HS-5 (cell line): ENCODE data around the gene STPG2.

Experiments used
- DNase-seq: peaks from one replicate; pipeline ENCODE4 v3.0.0-alpha.2; 2012; ENCODE audit warnings: low read depth

STPG2 gene

DNA sequence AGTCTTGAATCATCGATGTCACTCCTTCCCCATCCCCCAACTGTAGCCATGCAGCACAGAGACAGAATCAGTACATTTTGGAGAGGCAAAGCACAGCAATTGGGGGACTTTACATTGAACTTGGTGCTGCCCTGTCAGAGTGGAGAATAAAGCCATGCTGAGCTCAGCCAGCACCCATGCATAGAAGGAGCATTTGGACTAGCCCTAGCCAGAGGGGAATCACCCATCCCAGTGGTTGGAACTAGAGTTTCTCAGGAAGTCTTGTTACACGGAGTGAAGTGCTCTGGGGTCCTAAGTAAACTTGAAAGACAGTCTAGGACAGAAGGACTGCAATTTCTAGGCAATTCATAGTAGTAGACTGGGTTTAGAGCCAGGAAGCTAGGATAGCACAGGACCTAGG lies 49.6 kb downstream of the STPG2 start:
- DNase-seq = no peak

DNA sequence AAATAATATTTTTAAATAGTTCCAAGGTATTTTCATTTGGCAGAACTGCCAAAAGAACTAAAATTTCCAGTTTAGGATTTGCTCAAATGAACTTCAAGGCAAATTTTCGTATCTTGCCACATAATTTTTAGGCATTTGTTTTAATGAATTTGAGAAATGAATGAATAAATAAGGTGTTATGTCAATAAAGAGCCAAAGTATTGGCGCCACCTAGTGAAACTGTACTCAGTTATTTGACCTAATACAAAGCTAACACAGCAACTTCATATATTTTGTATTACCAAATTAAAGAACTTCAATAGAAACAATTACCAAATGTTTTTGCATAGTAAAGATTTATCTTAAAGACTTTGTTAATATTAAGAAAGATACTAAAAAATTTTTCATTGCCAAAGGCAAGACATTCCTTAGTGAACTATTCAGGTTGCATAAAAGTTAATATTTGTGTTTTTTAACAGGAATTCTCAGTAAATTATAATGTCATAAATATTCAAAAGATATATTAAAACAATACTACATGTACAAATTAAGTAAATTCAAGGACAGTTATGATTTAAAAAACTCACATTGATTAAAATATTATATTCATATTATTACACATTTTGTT lies 50.3 kb downstream of the STPG2 start:
- no peak for DNase-seq

DNA sequence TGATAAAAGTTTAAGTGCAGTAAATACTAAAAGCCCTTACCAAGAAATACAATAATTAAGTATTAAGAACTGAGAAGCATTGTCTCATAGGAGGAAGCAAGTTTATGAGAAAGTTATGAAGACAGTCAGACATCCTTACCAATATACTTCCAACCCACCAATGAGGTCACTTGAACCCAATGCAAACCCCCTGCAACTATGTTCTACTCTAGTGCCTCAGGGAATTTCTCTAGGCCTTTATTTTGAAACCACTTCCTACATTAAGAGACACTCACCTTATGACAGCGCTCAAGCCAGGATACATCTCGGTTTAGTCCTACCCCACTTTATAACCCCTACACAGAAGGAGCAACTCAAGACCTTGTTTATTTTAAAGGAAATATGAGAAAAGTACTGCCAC lies 61.3 kb downstream of the STPG2 start:
- no peak for DNase-seq

DNA sequence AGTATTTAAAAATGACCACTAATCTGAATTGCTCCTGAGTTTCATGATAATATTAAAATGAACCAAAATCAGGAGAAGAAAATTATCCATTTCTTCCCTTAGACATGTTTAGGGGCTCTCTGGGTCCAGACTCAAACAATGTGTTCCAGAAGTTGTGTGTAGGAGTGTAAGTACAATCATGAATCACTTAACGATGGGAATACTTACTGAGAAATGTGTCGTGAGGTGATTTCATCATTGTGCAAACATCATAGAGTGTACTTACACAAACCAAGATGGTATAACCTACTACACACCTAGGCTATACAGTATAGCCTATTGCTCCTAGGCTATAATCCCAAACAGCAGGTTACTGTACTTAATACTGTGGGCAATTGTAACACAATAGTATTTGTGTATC lies 74.8 kb downstream of the STPG2 start:
- DNase-seq = no peak

DNA sequence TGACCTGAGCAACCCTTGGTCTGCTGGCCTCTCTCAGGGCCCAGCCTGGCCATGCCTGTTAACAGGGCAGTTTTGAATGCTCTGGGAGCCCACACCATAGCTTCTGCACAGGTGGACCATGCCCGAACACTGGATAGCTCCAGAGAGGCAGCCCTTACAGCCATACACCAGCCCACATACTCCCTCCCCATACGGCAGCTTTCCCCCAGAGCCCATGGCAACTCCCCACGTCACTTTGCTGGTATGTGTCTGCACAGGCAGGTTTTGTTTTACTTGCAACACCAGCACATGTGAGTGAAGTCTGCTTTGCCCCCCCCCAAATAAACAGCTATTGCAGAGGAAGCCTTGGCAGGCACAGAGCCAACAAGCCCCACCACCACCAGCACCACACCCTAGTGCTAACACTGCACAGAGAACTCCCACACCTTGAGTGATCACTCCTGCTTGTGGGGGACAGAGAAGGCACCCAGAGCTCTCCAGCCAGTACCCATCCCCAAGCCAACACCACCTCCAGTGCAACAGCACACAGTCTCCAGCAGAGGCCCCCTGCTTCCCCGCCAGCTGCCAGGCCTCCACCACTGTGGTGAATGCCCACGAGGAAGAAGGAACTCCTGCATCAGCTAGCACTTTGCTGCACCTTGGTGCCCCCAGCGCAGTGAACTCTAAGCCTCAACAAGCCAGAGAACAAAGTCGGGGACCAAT lies 87.3 kb downstream of the STPG2 start:
- no peak for DNase-seq

DNA sequence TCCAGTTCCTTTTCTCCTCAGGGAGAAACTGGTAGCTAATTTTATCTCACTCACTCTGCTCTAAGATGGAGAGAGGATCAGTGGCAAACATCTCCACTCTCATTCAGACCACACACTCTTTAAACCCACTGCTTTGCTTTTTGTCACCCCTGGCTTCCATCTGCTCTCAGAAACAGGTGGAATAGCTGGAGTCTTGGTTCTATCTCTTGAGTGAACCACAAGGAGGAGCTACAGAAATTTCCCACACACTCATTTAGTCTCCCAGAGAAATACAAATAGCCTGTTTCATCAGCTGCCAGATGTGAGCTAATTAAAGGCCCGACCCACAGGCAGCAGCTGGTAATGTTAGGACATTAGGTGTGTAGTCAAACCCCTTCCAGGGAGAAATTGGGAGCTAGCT lies 96.6 kb downstream of the STPG2 start:
- no peak for DNase-seq

DNA sequence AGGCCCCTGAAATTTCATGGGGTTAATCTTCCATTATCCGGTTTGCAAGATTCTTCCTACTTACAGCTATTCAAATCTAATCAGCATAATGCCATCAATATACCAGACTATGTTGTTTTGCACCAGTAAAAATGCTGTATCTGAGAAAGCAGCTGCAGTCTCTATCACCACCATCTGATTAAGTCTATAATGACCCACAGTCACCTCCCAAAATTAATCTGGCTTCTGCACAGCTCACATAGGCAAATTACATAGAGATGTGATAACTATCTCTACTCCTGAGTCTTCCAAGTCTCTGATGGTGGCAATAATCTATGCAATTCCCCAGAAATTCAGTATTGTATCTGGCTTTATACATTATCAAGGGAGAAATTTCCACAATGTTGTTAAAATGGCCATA lies 113.2 kb downstream of the STPG2 start:
- DNase-seq = no peak

DNA sequence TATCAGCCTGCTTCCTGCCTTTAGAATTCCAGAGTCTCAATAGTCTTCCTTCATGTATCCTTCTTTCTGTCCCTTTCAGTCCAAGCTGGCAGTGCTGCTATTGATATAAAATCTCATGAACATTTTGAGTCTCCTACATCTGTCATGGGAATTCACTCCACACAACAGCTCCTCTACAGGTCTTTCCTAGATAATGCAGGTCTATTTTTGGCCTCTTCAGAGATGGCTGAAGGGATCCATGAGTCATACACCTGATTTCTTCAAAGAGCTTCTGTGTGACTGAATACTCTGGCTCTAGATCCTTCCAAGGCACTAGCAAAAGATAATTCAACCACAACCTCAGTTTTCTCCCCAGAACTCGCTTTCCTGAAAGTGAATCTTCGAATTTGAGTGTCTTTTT lies 115.4 kb downstream of the STPG2 start:
- DNase-seq = peak; percentile 11

DNA sequence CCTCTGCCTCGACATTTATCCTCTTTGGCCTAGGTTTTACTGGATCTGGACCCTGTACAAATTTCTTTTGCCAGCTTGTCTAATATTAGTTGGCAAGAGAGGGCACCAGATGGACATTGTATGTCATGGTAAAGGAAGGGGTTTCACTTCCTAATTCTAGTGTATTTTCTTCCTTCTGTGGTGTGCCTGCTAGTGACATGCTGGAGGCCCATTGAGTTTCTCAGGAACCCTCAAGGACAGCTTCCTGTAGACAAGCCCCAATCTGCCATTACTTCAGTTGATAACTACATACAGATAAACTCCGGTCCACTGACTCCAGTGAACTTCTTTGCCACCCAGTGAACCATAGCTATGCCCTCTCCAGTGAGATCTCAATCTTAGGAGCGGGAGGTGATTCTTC lies 116.9 kb downstream of the STPG2 start:
- no peak for DNase-seq

DNA sequence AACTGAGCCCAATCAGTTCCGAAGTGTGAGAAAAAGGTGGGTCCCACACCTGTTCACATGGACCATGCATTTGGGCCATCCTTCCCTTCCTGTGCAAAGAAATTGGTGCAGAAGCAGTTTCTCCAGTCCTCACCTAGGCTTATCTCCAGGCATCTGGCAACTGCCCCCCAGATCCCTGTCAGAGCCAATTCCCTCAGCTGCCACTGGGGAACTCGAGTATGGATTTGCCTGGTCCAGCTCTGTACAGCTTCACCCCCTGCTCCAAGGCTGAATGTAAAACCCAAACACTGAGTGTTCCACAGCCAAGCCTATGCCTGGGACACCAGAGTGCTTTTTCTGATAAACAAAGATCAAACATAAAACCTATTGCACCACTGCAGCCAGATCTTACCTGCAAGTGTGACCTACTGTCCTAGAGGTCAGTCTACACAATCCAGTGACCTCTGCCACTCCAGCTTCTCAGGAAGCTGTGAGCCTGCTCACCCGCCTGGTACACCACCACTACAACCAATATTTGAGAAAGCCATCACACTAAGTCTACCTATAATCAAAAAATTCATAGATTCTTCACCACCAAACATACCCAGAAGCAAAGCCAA lies 136.4 kb downstream of the STPG2 start:
- no peak for DNase-seq

DNA sequence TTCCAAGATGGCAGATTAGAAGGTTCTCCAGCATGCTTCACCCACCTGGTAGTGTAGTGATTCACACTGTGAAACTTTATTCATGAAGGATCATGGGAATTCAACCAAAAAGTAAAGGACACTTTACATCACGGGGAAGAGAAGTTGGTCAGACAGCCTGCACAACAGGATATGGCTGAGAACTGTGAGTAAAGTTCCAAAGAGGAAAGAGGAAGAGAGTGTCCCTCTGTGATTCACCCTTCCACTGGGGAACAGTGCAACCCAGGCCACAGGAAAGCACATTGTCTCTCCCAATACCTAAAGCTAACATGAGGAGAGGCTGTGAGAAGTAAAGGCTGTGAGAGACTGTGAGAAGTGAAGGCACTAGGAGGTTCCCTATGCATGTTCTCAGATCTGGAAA lies 137.2 kb downstream of the STPG2 start:
- DNase-seq = no peak

DNA sequence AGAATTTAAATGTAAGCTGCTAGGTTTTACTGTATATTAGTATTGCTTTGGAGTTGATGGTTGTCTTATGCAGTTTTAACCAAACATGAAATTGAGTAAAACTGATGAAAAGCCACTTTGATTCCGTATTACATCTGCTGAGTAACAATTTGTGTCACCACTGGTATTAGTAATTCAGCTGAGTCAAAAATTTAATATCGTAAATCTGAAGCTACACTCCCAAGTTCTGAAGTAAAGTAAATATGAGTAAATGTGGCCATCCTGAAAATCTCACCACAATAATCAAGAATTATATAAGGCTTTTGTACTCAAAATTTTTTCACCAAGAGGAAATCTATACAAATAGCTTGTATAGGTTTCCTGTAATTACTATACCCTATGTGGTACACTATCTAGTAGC lies 142.3 kb downstream of the STPG2 start:
- no peak for DNase-seq

DNA sequence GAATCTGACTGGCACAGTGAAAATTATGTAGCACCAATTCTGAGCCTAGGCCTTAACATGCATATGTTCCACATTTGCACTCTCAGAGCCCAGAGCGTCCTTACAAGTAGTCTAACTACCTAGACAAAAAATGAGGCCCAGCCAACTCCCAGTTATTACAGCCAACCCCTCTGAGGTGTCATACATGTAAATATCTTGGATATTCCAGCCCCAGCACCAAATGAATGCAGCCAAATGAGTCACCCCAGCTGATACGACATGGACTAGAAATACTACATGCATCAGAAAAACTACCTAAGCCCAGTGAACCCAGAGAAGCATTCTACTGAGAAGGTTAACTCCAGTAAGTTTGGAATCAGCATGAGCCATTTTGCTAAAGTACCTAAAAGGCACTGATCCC lies 145.1 kb downstream of the STPG2 start:
- no peak for DNase-seq

DNA sequence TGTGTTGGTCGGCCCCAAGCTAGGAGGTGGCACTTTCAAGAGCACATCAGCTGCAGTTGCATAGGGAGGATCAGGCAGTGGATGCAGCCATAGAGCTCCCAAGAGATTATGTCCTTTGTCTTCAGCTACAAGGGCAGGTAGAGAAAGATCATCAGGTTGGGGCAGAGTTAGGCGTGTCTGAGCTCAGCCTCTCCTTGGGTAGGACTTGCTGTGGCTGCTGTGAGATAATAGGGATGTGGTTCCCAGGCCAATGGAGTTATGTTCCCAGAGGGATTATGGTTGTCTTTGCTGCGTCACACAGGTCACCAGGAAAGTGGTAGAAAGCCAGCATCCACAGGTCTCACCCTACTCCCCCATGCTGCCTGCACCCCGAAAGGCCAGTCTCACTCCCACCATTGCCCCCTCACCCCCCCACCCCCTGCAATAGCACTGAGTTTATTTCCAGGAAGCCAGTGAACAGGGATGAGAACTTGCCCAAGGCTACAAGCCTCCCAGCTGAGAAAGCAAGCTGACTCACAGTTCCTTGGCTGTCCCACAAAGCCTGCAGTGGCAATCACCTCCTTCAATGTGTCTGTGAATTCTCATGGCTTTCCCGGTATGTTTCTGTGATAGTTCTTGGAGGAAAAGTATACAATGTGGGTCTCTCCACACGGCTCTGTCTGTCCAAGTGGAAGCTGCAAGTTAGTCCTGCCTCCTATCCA lies 148.4 kb downstream of the STPG2 start:
- DNase-seq = no peak

DNA sequence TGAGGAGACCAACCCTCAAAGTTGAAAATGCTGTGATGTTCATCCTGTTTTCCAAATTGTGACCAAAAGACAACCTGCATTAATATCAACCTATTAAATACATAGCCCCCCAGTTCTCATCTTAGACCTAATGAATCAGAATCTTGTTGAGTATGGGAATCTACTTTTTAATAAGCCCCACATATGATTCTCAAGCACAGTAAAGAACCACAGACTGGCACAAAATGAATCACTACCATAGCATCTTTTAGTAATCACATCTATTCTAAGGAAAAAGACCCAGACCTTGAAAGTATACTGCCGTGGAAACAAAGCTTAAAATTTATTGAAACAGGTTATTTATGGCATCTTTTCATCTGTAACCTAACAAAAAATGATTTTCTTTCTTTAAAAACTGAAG lies 152.9 kb downstream of the STPG2 start:
- no peak for DNase-seq

DNA sequence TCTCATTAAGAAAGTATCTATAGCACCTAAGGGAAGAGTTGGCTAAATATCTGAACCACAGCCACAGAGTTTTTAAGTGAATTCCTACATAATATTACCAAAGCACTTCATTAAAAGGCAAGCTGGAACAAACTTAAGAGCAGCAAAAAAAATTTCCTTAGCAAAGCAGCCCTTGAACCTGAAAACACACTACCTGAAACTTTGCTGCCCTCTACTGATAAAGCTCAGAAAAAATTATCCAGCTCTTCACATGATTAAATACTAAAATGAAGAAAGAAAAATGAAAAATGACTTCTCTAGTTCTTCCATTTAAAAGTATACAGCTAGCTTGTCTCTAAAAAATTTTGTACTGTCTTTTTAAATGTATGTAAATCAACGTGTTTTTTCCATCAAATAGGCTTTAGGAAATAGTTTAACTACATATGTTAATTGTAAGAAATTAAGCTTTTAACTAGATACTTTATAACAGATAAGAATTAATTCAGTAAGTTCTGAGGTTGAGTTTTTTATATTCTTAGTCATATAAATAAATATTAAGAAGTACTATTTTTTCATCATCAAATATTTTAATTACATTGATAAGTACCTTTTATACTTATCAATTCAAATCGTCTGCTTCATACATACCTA lies 156.1 kb downstream of the STPG2 start:
- no peak for DNase-seq

DNA sequence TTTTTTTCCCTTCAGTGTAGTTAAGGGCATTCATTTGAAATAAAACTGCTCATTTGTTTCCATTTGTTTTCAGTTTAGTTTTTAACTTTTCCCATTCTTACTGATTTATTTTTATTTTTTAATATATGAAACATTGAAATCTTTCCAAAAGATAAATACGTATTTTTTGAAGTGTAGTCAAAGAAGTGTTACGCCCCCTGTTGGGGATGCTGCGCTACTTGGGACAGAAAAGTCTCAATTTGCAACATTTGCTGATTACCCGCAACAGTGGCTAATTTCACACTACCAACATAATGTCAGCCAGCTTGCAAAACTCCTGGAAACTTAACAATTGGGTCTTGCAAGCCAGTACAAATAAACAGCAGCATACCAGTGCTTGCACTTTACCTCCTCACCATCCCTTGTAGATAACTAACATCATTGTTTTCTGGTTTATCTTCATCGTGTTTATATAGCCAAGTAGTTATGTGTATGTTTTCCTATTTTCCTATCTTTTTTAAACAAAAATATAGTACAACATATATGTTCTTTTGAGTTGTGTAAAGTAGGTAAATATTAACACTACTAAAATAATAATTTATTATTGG lies 158.6 kb downstream of the STPG2 start:
- no peak for DNase-seq

DNA sequence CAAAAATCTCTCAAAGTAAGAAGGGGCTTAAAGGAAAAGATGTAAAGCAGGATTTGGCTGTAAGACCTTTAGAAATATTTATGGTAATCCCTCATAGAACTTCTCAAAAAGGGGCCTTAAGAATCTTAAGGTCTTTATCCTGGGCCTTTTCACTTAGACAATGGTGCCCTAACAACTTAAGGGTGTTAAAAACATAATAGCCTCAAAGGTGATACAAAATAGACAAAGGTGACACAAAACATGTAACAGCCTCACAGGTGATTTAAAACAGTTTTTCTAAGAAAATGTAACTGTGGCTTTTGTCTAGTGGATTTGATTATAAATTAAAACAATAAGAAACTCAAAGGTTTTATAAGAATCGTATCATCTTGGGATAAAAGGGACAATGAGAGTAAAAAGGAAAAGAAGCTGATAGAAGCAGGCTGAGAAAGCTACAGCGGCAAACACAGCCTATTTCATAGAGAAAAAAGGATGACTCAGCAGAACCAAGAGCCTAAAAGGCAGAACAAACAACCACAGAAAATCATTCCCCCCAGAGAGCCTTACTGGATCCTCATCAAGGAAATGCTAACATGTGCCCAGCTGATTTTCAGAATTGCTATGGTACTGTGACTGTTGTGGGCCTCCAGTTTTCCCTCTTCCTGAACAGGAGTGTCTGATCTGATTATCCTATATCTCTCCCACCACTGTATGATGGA lies 164.3 kb downstream of the STPG2 start:
- no peak for DNase-seq

DNA sequence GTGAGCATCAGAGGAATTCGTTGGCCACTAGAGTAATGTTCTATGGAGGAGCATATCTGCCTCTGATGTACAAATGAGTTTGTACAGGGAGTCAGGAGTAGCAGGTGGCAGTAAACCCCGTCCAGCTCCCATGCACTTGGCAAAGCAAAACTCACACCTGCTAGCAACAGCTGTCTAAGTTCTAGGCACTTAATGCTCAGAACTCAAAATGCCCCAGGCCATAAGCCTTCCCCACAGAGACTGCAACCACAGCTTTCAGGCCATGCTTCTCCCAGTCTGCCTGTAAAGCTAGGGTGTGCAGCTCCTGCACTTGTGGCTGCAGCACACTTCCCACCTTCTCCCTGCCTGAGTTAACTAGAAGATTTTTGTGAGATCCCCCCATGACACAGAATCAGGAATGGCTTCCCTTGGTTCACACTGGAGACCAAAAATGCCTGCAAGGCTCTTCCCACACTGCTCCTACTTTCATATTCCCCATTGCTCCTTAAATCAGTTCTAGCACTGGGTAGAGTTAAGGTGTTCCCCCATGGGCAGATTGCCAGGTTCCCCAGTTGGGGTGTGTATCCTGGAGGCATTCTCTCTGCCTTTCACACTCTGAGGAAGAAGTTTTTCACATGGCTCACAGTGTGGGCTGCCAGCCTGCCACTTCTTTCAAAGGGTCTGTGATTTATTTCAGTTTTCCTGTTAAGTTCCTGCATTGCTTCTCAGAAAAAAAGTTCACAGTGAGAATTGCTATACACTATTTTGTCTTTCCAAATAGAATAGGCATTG lies 189.9 kb downstream of the STPG2 start:
- no peak for DNase-seq

DNA sequence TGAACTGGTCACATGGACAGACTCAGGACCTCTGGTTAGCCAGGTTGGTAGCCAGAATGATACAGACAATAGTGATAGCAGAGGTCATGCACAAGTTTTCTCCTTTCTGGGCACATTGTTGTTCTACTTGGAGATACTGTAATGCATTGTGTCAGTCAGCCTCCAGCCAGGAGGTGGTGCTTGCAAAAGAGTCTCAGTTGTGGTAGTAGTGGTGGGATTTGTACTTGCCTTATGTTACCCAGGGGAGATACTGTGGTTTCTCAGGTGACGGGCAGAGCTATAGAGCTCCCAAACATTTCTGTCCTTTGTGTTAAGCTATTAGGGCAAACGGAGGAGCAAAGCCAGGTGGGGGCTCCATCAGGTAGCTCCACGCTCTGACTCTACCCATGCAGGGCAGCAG lies 190.5 kb downstream of the STPG2 start:
- DNase-seq = no peak

DNA sequence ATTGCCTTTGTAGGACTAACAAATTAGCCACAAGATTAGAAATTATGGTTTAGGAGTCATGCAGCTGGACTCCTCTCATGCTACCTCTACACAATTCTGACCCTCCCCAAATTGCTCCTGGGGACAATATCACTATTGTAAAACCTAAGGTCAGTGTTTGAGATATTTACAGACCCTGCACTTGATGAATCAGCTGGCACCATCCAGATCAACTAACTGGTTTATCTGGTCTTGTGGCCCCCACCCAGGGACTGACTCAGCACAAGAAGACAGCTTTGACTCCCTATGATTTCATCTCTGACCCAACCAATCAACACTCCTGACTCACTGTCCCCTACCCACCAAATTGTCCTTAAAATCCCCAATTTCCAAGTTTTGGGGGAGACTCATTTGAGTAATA lies 192.4 kb downstream of the STPG2 start:
- DNase-seq = no peak
